DMS114 treated with DMSO at 0.1 percent for 48 hours (cell line): ENCODE results near the gene SEC61A2.
A peak's percentile ranks its signal among the peaks of the same experiment; 100 is the strongest.

Experiments
- DNase-seq: peaks from one replicate; lab custom pipeline; 2025; ENCODE audit not compliant: unreplicated experiment; lab: John Stamatoyannopoulos, UW

Gene SEC61A2

DNA sequence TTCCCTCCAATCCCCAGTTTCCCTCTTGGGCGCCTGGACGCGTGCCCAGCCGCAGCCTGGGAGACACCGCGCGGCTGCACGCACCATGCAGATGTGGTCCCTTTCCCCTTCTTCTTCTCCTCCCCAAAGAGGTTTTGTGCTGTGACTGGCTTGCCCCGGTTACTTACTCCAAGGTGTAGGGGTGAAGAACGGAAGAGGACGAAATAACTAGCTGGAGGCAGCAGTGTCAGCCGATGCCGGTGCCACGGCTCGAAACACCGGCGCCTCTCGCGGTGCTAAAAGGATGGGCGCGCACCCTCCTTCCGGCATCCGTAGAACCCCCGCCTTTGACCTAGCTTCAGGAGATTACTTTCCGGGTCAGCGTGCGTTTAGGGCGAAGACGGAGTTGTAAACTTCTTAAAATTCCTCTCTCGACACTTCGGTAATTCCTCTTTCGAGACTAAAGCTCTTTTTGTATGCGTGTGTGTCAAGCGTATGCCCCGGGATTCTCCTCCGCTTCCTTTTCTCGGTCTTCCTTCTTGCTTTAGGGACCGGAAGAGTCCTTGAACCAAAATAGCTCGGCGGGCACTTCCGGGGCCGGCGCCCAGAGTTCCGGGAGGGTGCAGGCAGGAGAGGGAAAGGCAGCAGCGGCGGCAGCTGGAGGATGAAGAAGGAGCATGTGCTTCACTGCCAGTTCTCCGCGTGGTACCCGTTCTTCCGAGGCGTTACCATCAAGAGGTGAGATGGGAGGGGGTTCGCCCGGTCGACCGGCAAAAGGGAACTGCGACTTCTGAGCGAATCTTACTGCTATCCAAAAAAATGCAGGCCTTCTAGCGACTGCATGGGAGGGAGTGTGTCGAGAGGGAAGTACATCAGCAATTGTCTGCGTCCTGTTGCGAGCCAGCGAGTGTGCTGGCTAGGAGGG lies 66.4 kb downstream of the SEC61A2 start, which contains the start of the genes CDC123 and NUDT5:
CDC123 (plus strand) TSS at position 586 of the 904 bp plus-strand sequence; CDS start at position 644, 58 bp downstream.
NUDT5 (minus strand) TSS at position 289 of the 904 bp plus-strand sequence. CDS start 9,600 bp downstream, outside the sequence.
- DNase-seq: peak; percentile 94

DNA sequence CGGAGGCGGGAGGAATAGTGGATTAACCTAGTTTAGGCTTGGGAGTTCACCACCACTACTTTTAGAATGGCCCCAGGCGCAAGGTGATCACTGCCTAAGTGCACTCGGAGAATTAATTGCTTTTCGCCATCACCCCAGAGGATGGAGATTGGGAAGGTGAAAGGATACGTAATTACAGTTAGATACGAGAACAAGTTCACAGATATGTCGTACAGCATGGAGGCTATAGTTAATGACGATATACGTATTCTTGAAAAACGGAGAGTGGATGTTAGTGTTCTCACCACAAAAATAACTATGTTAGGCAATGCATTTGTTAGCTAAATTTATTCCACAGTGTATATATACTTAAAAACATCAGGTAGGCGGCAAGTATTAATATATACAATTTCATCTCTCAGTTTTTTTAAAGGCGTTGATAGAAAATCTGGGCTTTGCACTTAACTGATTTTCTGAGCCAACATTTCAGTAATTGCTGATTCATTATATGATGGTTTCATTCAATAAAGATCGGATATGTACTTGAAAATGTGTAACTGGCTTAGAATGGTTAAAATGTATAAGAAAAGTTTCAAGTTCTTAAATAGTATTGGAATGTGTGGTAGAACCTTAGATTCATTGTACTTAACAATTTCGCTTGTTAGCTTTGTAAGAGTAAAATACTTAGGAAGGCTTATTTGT lies 67.2 kb downstream of the SEC61A2 start:
- DNase-seq: no peak

DNA sequence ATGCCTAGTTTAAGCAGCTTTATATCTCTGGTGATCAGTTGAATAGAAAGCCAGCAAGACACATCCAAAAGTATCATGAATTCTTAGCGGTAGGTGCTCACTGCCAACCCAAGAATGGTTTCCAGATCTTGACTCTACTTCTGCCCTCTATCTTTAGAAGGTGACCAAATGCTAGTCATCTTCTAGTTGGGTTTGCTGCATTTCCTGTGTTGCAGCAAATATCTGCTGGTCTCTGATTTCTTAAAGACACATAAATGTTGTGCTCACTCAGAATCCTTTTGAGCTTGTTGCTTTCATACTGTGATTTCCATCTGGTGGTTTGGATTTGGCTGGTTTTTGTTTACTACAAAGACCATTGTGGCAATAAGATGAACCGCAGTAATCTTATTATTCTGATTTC lies 68.7 kb downstream of the SEC61A2 start:
- no peak for DNase-seq

DNA sequence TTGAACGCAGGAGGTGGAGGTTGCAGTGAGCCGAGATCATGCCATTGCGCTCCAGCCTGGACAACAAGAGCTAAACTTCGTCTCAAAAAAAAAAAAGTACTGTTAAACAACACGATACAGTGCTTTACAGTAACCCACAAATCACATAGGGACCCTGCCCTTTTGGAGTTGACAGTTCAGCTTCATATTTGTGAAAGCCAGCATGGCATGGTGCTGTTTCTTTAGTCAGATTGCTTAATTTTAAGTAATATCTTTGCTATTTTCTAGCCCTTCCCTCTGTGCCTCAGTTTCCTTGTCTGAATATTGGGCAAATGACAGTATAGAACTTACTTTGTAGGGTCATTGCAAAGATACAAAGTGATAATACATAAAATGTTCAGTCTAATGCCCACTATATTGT lies 71.4 kb downstream of the SEC61A2 start:
- no peak for DNase-seq

DNA sequence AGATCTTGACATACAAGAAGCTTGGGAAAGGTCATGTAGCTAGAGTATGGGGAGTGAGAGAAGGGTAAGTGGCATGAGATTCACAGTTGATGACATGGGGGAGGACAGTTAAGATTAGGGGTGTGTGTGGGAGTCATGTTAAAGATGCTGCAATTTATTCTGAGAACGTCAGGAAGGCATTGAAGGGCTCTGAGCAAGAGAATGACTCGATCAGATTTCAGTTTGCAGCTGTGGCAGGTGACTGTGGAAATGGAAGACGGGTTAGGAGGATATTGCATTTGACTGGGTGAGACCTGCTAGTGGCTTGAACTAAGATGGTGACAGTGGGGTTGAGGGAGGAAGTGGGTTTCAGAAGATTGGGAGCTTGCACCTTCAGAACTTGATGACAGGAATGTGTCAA lies 72.1 kb downstream of the SEC61A2 start:
- no peak for DNase-seq

DNA sequence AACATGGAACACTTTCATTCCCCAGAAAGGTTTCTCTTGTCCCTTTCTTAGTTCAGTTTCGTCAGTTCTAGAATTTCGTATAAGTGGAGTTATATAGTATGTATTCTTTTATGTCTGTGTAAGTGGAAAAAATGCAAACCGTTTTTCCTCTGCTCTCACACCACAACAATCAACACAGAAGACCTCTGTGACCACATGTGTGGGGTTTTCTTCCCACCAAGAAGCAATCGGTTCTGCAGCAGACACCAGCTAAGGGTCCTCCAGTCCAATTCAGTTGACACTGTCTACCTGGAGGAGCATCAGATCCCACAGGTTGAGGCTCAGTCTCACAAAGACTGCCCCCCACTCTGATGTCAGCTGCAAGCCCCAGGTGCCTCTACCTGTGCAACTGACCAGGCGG lies 72.7 kb downstream of the SEC61A2 start:
- DNase-seq: no peak

DNA sequence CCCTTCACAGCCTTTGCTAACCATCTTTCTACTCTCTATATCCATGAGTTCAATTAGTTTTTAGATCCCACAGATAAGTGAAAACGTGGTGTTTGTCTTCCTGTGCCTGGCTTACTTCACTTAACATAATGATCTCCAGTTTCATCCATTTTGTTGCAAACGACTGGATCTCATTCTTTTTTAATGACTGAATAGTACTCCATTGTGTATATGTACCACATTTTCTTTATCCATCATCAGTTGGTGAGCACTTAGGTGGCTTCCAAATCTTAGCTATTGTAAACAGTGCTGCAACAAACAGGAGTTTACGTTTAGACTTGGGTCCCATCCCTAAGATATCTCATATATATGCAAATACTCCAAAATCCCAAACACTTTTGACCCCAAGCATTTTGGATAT lies 75.6 kb downstream of the SEC61A2 start:
- no peak for DNase-seq

DNA sequence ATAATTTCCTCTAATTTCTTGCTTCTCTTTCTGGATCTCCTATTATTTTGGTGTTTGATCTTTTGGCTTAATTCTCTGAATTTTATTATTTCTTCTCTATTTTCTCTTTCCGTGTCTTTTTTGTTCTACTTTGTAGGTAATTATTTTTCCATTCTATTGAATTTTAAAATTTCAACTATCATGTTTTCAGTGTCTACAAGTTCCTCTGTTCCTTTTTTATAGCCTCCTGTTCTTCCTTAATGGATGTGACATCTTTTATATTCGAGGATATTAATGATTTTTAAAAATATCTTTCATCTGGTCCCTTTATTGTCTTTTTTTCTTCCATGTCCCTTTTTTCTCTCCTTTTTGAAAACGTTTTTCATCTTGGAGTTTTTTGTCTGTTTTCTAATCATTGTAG lies 77.6 kb downstream of the SEC61A2 start:
- DNase-seq: no peak

DNA sequence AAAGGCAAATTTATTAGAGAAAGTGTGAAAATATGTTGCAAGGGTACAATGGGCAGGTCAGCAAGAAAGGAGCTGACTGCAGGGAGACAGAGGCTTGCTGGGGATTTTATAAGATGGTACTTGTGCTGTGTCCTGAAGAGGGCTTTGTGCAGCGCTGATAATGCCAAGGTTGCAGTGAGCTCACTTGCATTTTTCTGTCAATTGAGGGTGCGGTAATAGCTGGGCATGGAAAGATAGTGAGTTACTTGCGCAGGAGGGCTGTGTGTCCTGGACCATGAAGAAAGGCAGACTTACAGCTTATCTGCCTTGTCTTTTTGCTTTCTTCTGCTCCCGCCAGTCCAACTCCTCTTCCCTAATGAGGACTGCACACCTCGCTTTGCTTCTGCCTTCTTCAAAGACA lies 79.0 kb downstream of the SEC61A2 start:
- no peak for DNase-seq

DNA sequence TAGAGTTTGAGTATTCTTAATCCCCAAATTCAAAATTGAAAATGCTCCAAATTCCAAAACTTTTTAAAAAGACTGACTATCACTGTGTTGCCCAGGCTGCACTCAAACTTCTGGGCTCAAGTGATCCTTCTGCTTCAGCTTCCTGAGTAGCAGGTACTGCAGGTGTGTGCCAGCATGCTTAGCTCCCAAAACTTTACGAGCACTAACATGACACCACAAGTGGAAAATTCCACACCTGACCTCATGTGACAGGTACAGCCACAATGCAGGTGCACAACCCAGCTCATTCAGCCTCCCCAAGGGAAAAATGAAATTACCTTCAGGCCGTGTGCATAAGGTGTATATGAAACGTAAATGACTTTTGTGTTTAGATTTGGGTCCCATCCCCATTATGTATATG lies 83.0 kb downstream of the SEC61A2 start:
- no peak for DNase-seq

DNA sequence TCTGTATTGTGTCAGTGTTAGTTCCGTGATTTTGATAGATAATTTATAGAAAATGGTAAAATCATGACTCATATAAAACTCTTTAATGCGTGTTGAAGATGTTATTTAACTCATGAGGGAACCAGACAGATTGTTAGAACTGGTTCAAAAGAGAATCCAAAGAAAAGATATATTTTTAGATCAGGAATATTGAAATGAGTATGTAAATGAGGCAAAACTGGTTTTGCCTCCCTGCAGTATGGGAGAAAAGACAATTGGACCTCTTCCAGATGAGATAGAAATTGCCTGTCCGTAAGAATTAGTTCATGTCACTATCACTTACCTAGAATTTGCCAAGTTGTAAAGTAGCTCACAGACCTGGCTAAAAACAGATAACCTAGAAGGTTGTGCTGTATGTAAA lies 84.1 kb downstream of the SEC61A2 start:
- no peak for DNase-seq

DNA sequence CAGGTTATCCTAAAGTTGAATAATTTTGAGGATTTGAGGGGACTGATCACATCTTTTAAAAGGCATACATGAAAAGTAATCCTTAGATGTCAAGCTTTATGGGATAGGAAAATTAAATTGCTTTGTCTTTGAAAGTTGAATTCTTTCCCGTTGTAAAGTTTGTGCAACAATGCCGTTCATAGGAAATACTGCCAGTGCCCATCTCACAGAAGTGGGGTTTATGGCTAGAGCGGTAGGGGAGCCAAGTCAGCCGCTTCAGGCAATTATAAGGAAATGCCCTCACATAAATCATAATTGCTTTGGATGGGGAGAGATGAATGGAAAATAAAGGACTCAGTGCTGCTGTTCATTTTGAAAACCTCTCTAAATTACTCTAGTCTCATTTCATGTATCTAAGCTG lies 84.6 kb downstream of the SEC61A2 start:
- DNase-seq: no peak

DNA sequence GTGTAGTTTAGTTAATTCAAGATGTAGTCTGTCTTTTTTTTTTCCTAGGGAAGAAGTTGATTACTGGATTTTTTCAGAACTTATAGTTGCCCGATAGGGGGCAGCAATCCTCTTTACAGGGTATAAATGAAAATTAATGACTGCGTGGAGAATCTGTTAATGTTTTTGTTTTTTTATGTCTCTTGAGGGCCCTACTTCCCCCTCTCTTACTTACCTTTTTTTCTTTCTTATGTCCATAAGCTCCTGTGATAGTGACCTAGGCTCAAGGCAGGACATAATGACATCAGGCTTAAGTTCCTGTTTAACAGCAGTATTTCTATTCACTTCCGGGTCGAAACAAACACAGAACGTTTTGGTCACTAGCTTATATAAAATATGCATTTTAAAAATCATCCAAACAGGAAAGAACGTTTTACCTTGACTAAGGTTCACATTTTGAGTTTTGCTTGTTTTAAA lies 85.3 kb downstream of the SEC61A2 start:
- peak; percentile 47 for DNase-seq
